Peyer's patch (tissue), 4 donors: ENCODE data around the gene FGF19.

Source experiments
- CTCF ChIP-seq, 6 experiments: fragments of 450-650 bp in 4 of 6; fragments of 200-600 bp in 2 of 6; sonication (generic) in 1 of 6; IDR thresholded peaks; one replicate each; pipeline ENCODE4 v1.5.1; 2017 to 2019; ENCODE audit warnings: antibody characterized with exemption in 6 of 6, mild to moderate bottlenecking in 3 of 6, moderate library complexity in 1 of 6
- POLR2A ChIP-seq, 2 donors: fragments of 450-650 bp; IDR thresholded peaks; one replicate each; pipeline ENCODE4 v1.5.1; 2017; ENCODE audit warnings: antibody characterized with exemption in 2 of 2, mild to moderate bottlenecking in 2 of 2, moderate library complexity in 2 of 2

DNA sequence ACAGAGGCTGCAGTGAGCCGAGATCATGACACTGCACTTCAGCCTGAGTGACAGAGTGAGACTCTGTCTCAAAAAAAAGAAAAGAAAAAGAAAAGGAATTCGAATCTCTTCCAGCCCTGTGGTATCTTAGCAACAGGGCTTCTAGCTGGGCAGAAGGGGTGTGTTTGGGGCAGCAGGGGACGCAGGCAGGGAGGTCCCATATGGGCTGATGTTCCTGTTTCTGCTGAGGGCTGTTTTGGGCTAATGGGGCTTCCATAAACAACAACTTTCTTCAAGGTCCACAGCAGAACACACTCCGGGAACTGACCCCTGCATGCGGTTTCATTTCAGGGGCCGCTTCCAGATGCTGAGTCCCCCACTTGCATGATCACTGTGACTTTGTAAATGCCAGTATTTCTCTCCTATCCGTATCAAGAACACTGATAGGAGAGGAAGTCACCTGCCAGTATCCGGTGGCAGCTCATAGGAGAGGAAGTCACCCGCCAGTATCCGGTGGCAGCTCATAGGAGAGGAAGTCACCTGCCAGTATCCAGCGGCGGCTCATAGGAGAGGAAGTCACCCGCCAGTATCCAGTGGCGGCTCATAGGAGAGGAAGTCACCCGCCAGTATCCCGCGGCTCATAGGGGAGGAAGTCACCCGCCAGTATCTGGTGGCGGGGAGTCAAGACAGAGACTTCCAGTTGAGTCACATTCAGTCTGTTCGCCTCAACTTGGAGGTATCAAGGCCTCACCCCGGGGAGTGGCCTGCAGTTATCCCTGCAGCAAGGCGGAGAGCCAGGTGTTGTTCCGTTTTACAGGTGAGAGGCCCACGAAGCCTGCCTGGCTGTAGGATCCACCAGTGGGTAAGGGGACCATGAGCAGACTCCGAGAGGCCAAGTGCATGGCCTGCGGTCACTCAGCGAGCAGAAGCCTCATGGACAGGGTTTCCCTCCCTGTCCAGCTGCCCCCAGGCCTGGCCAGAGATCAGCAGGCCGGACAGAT lies 8.3 kb upstream of the FGF19 start:
- no peak for TF ChIP-seq CTCF (IDR thresholded peaks at IDR 0.05)
- TF ChIP-seq POLR2A (IDR thresholded peaks at IDR 0.05): no peak
